HEK293 (cell line): ENCODE data around the gene PDCD4.

Source experiments
- BCL11B ChIP-seq: fragments of 450-650 bp; formaldehyde crosslinking; IDR thresholded peaks from 2 replicates; pipeline ENCODE4 v1.5.1; 2016; ENCODE audit warnings: low read depth, missing biosample characterization, missing genetic modification characterization
- EGR2 ChIP-seq: fragments of 450-650 bp; formaldehyde crosslinking; IDR thresholded peaks from 2 replicates; pipeline ENCODE4 v1.5.1; 2016; ENCODE audit warnings: low read depth, missing biosample characterization, missing genetic modification characterization
- GLI2 ChIP-seq: fragments of 450-650 bp; formaldehyde crosslinking; IDR thresholded peaks from 2 replicates; pipeline ENCODE4; 2017; ENCODE audit warnings: missing biosample characterization, missing genetic modification characterization, low read depth, borderline replicate concordance
- HOXC10 ChIP-seq: sonication (generic); formaldehyde crosslinking; IDR thresholded peaks from 2 replicates; pipeline ENCODE4 v1.8.1; 2023; ENCODE audit warnings: mild to moderate bottlenecking, missing genetic modification reagents
- KLF10 ChIP-seq: fragments of 450-650 bp; IDR thresholded peaks from 2 replicates; pipeline ENCODE4 v1.5.1; 2018; ENCODE audit warnings: missing biosample characterization, mild to moderate bottlenecking, missing genetic modification characterization
- TCF7L2 ChIP-seq: IDR thresholded peaks from 2 replicates; pipeline ENCODE4 v1.6.1; 2011; ENCODE audit warnings: low read depth, mild to moderate bottlenecking, inconsistent platforms, low read length, moderate library complexity, borderline replicate concordance
- ZBTB20 ChIP-seq: fragments of 450-650 bp; formaldehyde crosslinking; IDR thresholded peaks from 2 replicates; pipeline ENCODE4 v1.5.1; 2016; ENCODE audit warnings: missing biosample characterization, missing genetic modification characterization
- ZBTB48 ChIP-seq: fragments of 450-650 bp; formaldehyde crosslinking; IDR thresholded peaks from 2 replicates; pipeline ENCODE4 v1.5.1; 2016; ENCODE audit warnings: missing biosample characterization, missing genetic modification characterization
- ZFP69B ChIP-seq: fragments of 450-650 bp; formaldehyde crosslinking; IDR thresholded peaks from 2 replicates; pipeline ENCODE4 v1.5.1; 2016; ENCODE audit warnings: missing biosample characterization, missing genetic modification characterization
- ZNF133 ChIP-seq: fragments of 450-650 bp; formaldehyde crosslinking; IDR thresholded peaks from 2 replicates; pipeline ENCODE4 v1.5.1; 2016; ENCODE audit warnings: missing biosample characterization, missing genetic modification characterization
- ZNF175 ChIP-seq: fragments of 450-650 bp; formaldehyde crosslinking; IDR thresholded peaks from 2 replicates; pipeline ENCODE4 v1.5.1; 2016; ENCODE audit warnings: missing biosample characterization, missing genetic modification characterization
- ZNF2 ChIP-seq: fragments of 450-650 bp; formaldehyde crosslinking; IDR thresholded peaks from 2 replicates; pipeline ENCODE4 v1.5.1; 2016; ENCODE audit warnings: missing biosample characterization, missing genetic modification characterization
- ZNF202 ChIP-seq: fragments of 450-650 bp; formaldehyde crosslinking; IDR thresholded peaks from 2 replicates; pipeline ENCODE4 v1.5.1; 2016; ENCODE audit warnings: missing biosample characterization, missing genetic modification characterization, borderline replicate concordance
- ZNF214 ChIP-seq: fragments of 450-650 bp; formaldehyde crosslinking; IDR thresholded peaks from 2 replicates; pipeline ENCODE4 v1.5.1; 2017; ENCODE audit warnings: missing biosample characterization, mild to moderate bottlenecking, missing genetic modification characterization, borderline replicate concordance
- ZNF302 ChIP-seq: fragments of 450-650 bp; formaldehyde crosslinking; IDR thresholded peaks from 2 replicates; pipeline ENCODE4 v1.5.1; 2016; ENCODE audit warnings: missing biosample characterization, missing genetic modification characterization, low read depth
- ZNF341 ChIP-seq: fragments of 450-650 bp; formaldehyde crosslinking; IDR thresholded peaks from 2 replicates; pipeline ENCODE4; 2016; ENCODE audit warnings: low read depth, missing biosample characterization, missing genetic modification characterization
- ZNF350 ChIP-seq: fragments of 450-650 bp; formaldehyde crosslinking; IDR thresholded peaks from 2 replicates; pipeline ENCODE4 v1.5.0; 2017; ENCODE audit warnings: missing biosample characterization, mild to moderate bottlenecking, missing genetic modification characterization
- ZNF366 ChIP-seq: fragments of 450-650 bp; formaldehyde crosslinking; conservative IDR thresholded peaks from 2 replicates; pipeline ENCODE4 v1.5.1; 2016; ENCODE audit warnings: missing biosample characterization, missing genetic modification characterization
- ZNF501 ChIP-seq: fragments of 450-650 bp; formaldehyde crosslinking; IDR thresholded peaks from 2 replicates; pipeline ENCODE4 v1.5.1; 2016; ENCODE audit warnings: missing biosample characterization, missing genetic modification characterization
- ZNF521 ChIP-seq: fragments of 450-650 bp; formaldehyde crosslinking; IDR thresholded peaks from 2 replicates; pipeline ENCODE4 v1.5.1; 2017; ENCODE audit warnings: missing biosample characterization, mild to moderate bottlenecking, missing genetic modification characterization
- ZNF558 ChIP-seq: fragments of 450-650 bp; formaldehyde crosslinking; IDR thresholded peaks from 2 replicates; pipeline ENCODE4 v1.5.1; 2016; ENCODE audit warnings: missing biosample characterization, missing genetic modification characterization
- ZNF571 ChIP-seq: fragments of 450-650 bp; formaldehyde crosslinking; IDR thresholded peaks from 2 replicates; pipeline ENCODE4 v1.5.0; 2017; ENCODE audit warnings: missing biosample characterization, missing genetic modification characterization
- ZNF585B ChIP-seq: fragments of 450-650 bp; formaldehyde crosslinking; IDR thresholded peaks from 2 replicates; pipeline ENCODE4 v1.5.1; 2016; ENCODE audit warnings: missing biosample characterization, missing genetic modification characterization
- ZNF623 ChIP-seq: fragments of 450-650 bp; formaldehyde crosslinking; IDR thresholded peaks from 2 replicates; pipeline ENCODE4 v1.5.1; 2016; ENCODE audit warnings: missing biosample characterization, missing genetic modification characterization
- ZNF791 ChIP-seq: fragments of 450-650 bp; formaldehyde crosslinking; IDR thresholded peaks from 2 replicates; pipeline ENCODE4 v1.5.1; 2016; ENCODE audit warnings: missing biosample characterization, missing genetic modification characterization
- ZSCAN23 ChIP-seq: fragments of 450-650 bp; formaldehyde crosslinking; IDR thresholded peaks from 2 replicates; pipeline ENCODE4 v1.5.1; 2016; ENCODE audit warnings: missing biosample characterization, missing genetic modification characterization
- TF ChIP-seq, protein P1 (sequence below): fragments of 450-650 bp; formaldehyde crosslinking; IDR thresholded peaks from 2 replicates; pipeline ENCODE4 v1.5.1; 2016; ENCODE audit warnings: missing biosample characterization, missing genetic modification characterization
- TF ChIP-seq, protein P2 (sequence below): fragments of 450-650 bp; formaldehyde crosslinking; IDR thresholded peaks from 2 replicates; pipeline ENCODE4 v1.5.1; 2016; ENCODE audit warnings: missing biosample characterization, missing genetic modification characterization
- TF ChIP-seq, protein P3 (sequence below): sonication (generic); formaldehyde crosslinking; IDR thresholded peaks from 2 replicates; pipeline ENCODE4 v1.8.1; 2022; ENCODE audit warnings: mild to moderate bottlenecking, moderate library complexity, missing genetic modification reagents
- TF ChIP-seq, protein P4 (sequence below): fragments of 450-650 bp; formaldehyde crosslinking; IDR thresholded peaks from 2 replicates; pipeline ENCODE4 v1.5.1; 2016; ENCODE audit warnings: missing biosample characterization, missing genetic modification characterization

PDCD4 gene

DNA sequence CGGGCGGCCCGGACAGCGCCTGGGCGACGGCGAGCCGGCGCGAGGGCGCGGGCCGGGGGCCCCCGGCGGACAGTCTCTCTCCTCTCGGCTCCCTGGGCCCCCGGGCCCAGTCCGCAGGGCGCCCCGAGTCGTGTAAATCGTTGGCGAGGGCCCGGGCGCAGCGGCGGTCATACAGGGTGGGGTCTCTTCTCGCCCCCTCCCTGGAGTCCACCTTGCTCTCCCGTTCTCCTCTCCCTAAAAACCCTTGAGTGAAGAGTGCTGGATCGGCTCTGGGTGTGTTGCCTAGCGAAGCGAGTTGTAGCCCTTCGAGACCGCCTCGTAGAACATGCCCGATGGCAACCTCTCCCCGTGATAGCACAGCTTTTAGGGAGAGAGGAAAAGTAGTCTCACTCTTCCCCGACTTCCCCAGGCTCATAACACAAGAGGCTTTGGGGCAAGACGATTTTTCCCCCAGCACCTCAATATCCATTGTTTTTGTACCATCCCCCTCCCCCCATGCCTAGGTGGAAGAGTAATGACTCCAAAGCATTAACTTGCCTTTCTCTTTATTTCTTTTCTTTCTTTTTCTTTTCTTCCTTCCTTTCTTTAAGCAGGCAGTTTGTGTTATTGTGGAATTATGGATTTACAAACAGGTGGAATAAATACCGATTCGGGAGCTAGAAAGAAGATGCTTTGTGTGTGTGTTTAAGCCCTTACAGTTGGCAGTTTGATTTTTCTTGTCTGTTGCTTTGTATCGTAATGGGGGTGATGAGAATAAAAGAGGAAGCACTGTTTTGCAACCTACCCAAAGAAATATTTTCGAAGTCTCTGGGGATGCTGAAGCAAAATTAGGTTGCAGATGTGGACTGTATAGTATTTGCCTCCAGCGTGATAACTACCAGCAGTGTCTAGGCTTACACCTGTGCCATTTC lies 48.5 kb downstream of the PDCD4 start (continued):
- TF ChIP-seq KLF10 (tag by site-specific recombination) (no peak), ZNF202 (tag by site-specific recombination) (no peak), ZNF521 (tag by site-specific recombination) (no peak), ZNF350 (no peak), ZNF175 (no peak), ZNF791 (tag by site-specific recombination) (no peak), GLI2 (no peak), BCL11B (no peak), TCF7L2 (no peak), ZNF2 (tag by site-specific recombination) (0 out of 2 replicates have a peak, but pooled peaks have one; percentile 63), ZBTB20 (tag by site-specific recombination) (peak; percentile 88), ZNF585B (tag by site-specific recombination) (no peak), EGR2 (tag by site-specific recombination) (no peak), ZNF133 (tag by site-specific recombination) (no peak), HOXC10 (CRISPR knock-in tag) (no peak), ZNF558 (tag by site-specific recombination) (no peak), ZNF302 (tag by site-specific recombination) (no peak), ZSCAN23 (tag by site-specific recombination) (no peak), ZNF366 (tag by site-specific recombination) (peak; percentile 96), ZNF623 (no peak; the same call in 1 of the 2 replicates), ZBTB48 (tag by site-specific recombination) (peak; percentile 91), ZNF571 (tag by site-specific recombination) (no peak), ZNF214 (tag by site-specific recombination) (no peak), ZNF501 (tag by site-specific recombination) (peak; percentile 47; the same call in 1 of the 2 replicates), ZNF341 (tag by site-specific recombination) (peak; percentile 47), ZFP69B (tag by site-specific recombination) (no peak)
- TF ChIP-seq, protein P1, sequence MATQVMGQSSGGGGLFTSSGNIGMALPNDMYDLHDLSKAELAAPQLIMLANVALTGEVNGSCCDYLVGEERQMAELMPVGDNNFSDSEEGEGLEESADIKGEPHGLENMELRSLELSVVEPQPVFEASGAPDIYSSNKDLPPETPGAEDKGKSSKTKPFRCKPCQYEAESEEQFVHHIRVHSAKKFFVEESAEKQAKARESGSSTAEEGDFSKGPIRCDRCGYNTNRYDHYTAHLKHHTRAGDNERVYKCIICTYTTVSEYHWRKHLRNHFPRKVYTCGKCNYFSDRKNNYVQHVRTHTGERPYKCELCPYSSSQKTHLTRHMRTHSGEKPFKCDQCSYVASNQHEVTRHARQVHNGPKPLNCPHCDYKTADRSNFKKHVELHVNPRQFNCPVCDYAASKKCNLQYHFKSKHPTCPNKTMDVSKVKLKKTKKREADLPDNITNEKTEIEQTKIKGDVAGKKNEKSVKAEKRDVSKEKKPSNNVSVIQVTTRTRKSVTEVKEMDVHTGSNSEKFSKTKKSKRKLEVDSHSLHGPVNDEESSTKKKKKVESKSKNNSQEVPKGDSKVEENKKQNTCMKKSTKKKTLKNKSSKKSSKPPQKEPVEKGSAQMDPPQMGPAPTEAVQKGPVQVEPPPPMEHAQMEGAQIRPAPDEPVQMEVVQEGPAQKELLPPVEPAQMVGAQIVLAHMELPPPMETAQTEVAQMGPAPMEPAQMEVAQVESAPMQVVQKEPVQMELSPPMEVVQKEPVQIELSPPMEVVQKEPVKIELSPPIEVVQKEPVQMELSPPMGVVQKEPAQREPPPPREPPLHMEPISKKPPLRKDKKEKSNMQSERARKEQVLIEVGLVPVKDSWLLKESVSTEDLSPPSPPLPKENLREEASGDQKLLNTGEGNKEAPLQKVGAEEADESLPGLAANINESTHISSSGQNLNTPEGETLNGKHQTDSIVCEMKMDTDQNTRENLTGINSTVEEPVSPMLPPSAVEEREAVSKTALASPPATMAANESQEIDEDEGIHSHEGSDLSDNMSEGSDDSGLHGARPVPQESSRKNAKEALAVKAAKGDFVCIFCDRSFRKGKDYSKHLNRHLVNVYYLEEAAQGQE (tag by site-specific recombination) = peak; percentile 41; the same call in 1 of the 2 replicates
- TF ChIP-seq, protein P2, sequence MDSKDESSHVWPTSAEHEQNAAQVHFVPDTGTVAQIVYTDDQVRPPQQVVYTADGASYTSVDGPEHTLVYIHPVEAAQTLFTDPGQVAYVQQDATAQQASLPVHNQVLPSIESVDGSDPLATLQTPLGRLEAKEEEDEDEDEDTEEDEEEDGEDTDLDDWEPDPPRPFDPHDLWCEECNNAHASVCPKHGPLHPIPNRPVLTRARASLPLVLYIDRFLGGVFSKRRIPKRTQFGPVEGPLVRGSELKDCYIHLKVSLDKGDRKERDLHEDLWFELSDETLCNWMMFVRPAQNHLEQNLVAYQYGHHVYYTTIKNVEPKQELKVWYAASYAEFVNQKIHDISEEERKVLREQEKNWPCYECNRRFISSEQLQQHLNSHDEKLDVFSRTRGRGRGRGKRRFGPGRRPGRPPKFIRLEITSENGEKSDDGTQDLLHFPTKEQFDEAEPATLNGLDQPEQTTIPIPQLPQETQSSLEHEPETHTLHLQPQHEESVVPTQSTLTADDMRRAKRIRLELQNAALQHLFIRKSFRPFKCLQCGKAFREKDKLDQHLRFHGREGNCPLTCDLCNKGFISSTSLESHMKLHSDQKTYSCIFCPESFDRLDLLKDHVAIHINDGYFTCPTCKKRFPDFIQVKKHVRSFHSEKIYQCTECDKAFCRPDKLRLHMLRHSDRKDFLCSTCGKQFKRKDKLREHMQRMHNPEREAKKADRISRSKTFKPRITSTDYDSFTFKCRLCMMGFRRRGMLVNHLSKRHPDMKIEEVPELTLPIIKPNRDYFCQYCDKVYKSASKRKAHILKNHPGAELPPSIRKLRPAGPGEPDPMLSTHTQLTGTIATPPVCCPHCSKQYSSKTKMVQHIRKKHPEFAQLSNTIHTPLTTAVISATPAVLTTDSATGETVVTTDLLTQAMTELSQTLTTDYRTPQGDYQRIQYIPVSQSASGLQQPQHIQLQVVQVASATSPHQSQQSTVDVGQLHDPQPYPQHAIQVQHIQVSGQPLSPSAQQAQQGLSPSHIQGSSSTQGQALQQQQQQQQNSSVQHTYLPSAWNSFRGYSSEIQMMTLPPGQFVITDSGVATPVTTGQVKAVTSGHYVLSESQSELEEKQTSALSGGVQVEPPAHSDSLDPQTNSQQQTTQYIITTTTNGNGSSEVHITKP = 0 out of 2 replicates have a peak, but pooled peaks have one; percentile 33
- TF ChIP-seq, protein P3, sequence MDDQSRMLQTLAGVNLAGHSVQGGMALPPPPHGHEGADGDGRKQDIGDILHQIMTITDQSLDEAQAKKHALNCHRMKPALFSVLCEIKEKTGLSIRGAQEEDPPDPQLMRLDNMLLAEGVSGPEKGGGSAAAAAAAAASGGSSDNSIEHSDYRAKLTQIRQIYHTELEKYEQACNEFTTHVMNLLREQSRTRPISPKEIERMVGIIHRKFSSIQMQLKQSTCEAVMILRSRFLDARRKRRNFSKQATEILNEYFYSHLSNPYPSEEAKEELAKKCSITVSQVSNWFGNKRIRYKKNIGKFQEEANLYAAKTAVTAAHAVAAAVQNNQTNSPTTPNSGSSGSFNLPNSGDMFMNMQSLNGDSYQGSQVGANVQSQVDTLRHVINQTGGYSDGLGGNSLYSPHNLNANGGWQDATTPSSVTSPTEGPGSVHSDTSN (CRISPR knock-in tag) = no peak
- TF ChIP-seq, protein P4, sequence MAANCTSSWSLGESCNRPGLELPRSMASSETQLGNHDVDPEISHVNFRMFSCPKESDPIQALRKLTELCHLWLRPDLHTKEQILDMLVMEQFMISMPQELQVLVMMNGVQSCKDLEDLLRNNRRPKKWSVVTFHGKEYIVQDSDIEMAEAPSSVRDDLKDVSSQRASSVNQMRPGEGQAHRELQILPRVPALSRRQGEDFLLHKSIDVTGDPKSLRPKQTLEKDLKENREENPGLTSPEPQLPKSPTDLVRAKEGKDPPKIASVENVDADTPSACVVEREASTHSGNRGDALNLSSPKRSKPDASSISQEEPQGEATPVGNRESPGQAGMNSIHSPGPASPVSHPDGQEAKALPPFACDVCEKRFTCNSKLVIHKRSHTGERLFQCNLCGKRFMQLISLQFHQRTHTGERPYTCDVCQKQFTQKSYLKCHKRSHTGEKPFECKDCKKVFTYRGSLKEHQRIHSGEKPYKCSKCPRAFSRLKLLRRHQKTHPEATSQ = no peak
